NCI-H69 (cell line): ENCODE measurements around the gene JHY.
"Not testable (repeated sequence)": the region's sequence is repeated elsewhere in the genome, so short reads cannot be mapped to it uniquely, and the experiment has no call there.

Experiments
- DNase-seq: peaks from one replicate; lab custom pipeline; 2025; lab: John Stamatoyannopoulos, UW

Gene JHY

GRCh38 chr11:122882189-122882856, at the start of gene JHY:
Gene JHY (plus strand): TSS chr11:122882759. CDS start chr11:122885850, 3,091 bp downstream.
- DNase-seq: no peak

- DNase-seq: no peak
These were observed 48.6 kb upstream of the JHY start for GRCh38 chr11:122833846-122834464.

GRCh38 chr11:122836916-122837315, 45.6 kb upstream of the JHY start:
- DNase-seq: no peak

GRCh38 chr11:122837528-122838346, 44.8 kb upstream of the JHY start:
- no peak for DNase-seq

- peak; percentile 92 for DNase-seq
These were observed 39.0 kb upstream of the JHY start for GRCh38 chr11:122843281-122844141.

GRCh38 chr11:122847466-122847865, 35.1 kb upstream of the JHY start:
- DNase-seq: no peak

GRCh38 chr11:122848186-122848585, 34.4 kb upstream of the JHY start:
- no peak for DNase-seq

- peak; percentile 50 for DNase-seq
These were observed 32.4 kb upstream of the JHY start for GRCh38 chr11:122850076-122850631.

GRCh38 chr11:122851366-122851966, 31.1 kb upstream of the JHY start:
- peak; percentile 64 for DNase-seq

GRCh38 chr11:122852074-122852795, 30.3 kb upstream of the JHY start:
- no peak for DNase-seq

- DNase-seq: no peak
These were observed 29.8 kb upstream of the JHY start for GRCh38 chr11:122852796-122853160.

GRCh38 chr11:122853261-122853660, 29.3 kb upstream of the JHY start:
- no peak for DNase-seq

- DNase-seq: peak; percentile 85
These were observed 28.6 kb upstream of the JHY start for GRCh38 chr11:122853971-122854446.

GRCh38 chr11:122861631-122862030, 20.9 kb upstream of the JHY start:
- DNase-seq: no peak

GRCh38 chr11:122862091-122862490, 20.5 kb upstream of the JHY start:
- peak; percentile 65 for DNase-seq

- not testable (repeated sequence) for DNase-seq
These were observed 19.4 kb upstream of the JHY start for GRCh38 chr11:122863154-122863553.

GRCh38 chr11:122863704-122864326, 18.7 kb upstream of the JHY start:
- DNase-seq: peak; percentile 75

GRCh38 chr11:122864386-122865115, 18.0 kb upstream of the JHY start:
- no peak for DNase-seq

- DNase-seq: peak; percentile 68
These were observed 12.9 kb upstream of the JHY start for GRCh38 chr11:122869622-122870021.
